Right lobe of liver (tissue), 6 donors: Measurements from ENCODE around the gene STAC3. TPM values are rescaled to one million over a fixed set of nuclear protein-coding genes. Genes with fewer than 3 reads are reported as not detected.

Source experiments
- ATAC-seq, 4 donors: fragments of 200-7000 bp; cut with Tn5 transposase; one replicate each; pipeline ENCODE4 v1.9.1; 2020; ENCODE audit warnings: mild to moderate bottlenecking in 4 of 4, moderate library complexity in 4 of 4
- DNase-seq, 3 donors: peaks; one replicate each; pipeline ENCODE4 v3.0.0-alpha.2; 2020
- H3K27ac ChIP-seq, 3 donors: fragments of 200-600 bp; one replicate each; pipeline ENCODE4 v1.8.0; 2022
- H3K27me3 ChIP-seq, 2 donors: fragments of 200-600 bp; one replicate each; pipeline ENCODE4 v1.8.0; 2022
- H3K36me3 ChIP-seq, 4 donors: fragments of 200-600 bp; sonication (generic) in 1 of 4; one replicate each; pipeline versions ENCODE4 v1.5.1 to v1.8.0; 2017 to 2022; ENCODE audit warnings: control low read depth in 1 of 4
- H3K4me1 ChIP-seq, 4 donors: fragments of 200-600 bp; sonication (generic) in 1 of 4; one replicate each; pipeline versions ENCODE4 v1.5.1 to v1.8.0; 2017 to 2022; ENCODE audit warnings: control low read depth in 1 of 4
- H3K4me3 ChIP-seq, 3 donors: fragments of 200-600 bp; one replicate each; pipeline ENCODE4 v1.8.0; 2022
- H3K9me3 ChIP-seq, 4 donors: fragments of 200-600 bp; sonication (generic) in 1 of 4; one replicate each; pipeline versions ENCODE4 v1.5.1 to v1.8.0; 2017 to 2022; ENCODE audit warnings: control low read depth in 1 of 4
- CTCF ChIP-seq, 4 donors: fragments of 200-600 bp in 3 of 4; fragments of 450-650 bp in 1 of 4; IDR thresholded peaks; one replicate each; pipeline versions ENCODE4 v1.5.1 to v1.8.0; 2016 to 2022; ENCODE audit warnings: antibody characterized with exemption in 4 of 4, mild to moderate bottlenecking in 2 of 4
- POLR2A ChIP-seq: fragments of 450-650 bp; IDR thresholded peaks from one replicate; pipeline ENCODE4 v1.6.1; 2017; ENCODE audit warnings: antibody characterized with exemption, mild to moderate bottlenecking
- WGBS: methylation state at CpG from one replicate; pipeline ENCODE4 v1.1.6; 2018; ENCODE audit warnings: low coverage, low lambda C conversion rate; ENCODE audit not compliant: insufficient coverage; ENCODE audit errors: missing lambda C conversion rate; 5-methylcytosine and 5-hydroxymethylcytosine counted together
- intact Hi-C, 2 donors: fragments of 100-400 bp; cut with DNase I; formaldehyde crosslinking; loops; one replicate each; pipeline versions ENCODE4 v1.11.2 to v1.14.1; 2022
- total RNA-seq, 6 experiments: library from RNA; depleted of rRNA in 2 of 6; stranded (reverse); fragments of >200 nt in 2 of 6; fragmentation: NEBNext Ultra II Directional in 3 of 6; extraction: Animal tissue kit (Norgen Biotek cat#: 25700) in 3 of 6; gene quantifications; one replicate each; pipeline versions ENCODE4 v1.1.0 to v1.2.4, GENCODE V29; 2016 to 2023
- donor health status: DM: no; HTN: yes; CAD: no.
- donor health status: DM: no; HTN: no; CAD: no.
- donor health status: DM: no; HTN: no; CAD: no.
- donor health status: DM: no; HTN: yes; CAD: no.
- donor health status: DM: no; HTN: yes; CAD: no.

STAC3 gene
- total RNA-seq, 6 experiments from 2014 or later: 0.98 to 4.5 (median 1.8) TPM

GRCh38 chr12:57219993-57220754 is 30.8 kb downstream of the STAC3 start:
- no peak overlapping the region for H3K27ac ChIP-seq
- TF ChIP-seq POLR2A: no peak
- no peak for TF ChIP-seq CTCF (IDR thresholded peaks at IDR 0.05)
- no peaks in the 10 kb centered on the region for H3K36me3 ChIP-seq
- no peak overlapping the region for H3K4me3 ChIP-seq
- intact Hi-C loops: no loop called here
- peaks cover 0 to 17% of the 10 kb centered on the region in 2 donors for H3K27me3 ChIP-seq
- H3K9me3 ChIP-seq: no peaks in the 10 kb centered on the region
- DNase-seq: no peak
- H3K4me1 ChIP-seq: peaks cover 0 to 14% (median 0%) of the 10 kb centered on the region in 4 donors
- ATAC-seq: no peak
- WGBS: 7% methylated on average over 28 of the region's 38 CpGs

DNA sequence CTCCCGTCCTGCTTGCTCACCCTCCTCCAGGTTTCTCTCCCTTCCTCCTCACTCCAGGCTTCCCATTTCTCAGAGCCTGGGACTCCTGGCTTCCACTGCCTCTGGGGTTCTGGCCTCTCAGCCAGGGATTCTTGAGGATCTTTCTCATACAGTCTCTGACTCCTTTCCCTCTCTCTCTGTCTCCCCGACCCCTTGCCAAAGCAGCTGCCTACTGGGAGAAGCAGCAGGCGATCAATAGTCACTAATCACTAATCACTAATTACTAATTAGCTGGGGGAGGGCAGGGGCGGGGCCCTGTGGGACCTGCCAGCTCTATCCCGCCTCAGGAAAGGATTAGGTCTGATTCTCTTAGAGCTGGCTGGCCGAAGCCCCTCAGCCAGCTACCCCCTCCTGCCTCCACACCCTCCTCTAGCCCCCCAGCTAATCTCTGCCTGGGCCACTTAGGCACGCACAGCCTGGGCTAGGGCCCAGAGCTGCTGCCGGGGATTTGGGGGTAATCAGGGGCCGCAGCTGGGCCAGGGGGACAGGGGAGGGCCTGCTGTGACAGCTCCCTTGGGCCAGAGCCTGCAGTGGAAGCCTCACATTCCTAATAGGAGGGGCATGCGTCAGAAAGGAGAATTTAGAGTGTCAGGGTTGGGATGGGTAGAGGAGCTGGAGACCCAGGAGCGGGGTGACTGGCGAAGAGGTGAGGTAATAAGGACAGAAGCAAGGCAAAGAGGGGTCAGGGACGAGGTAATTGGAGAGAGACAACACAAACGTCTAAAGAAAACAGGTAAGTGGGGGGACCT is 31.6 kb downstream of the STAC3 start:
- intact Hi-C loops: no loop called here
- H3K4me3 ChIP-seq: no peak overlapping the region
- ATAC-seq: no peak
- TF ChIP-seq POLR2A (no peak), CTCF (IDR thresholded peaks at IDR 0.05) (no peak)
- WGBS: 45% methylated on average over 10 of the region's 14 CpGs
- no peaks in the 10 kb centered on the region for H3K9me3 ChIP-seq
- H3K27ac ChIP-seq: no peak overlapping the region
- no peak for DNase-seq
- H3K36me3 ChIP-seq: no peaks in the 10 kb centered on the region
- H3K4me1 ChIP-seq: peaks cover 0 to 14% (median 0%) of the 10 kb centered on the region in 4 donors
- peaks cover 0 to 13% of the 10 kb centered on the region in 2 donors for H3K27me3 ChIP-seq

GRCh38 chr12:57218030-57218853 is 32.7 kb downstream of the STAC3 start:
- TF ChIP-seq POLR2A (no peak), CTCF (IDR thresholded peaks at IDR 0.05) (no peak)
- Histone ChIP-seq H3K27me3 (peaks cover 0 to 7% of the 10 kb centered on the region in 2 donors), H3K4me1 (peaks cover 0 to 14% (median 0%) of the 10 kb centered on the region in 4 donors), H3K4me3 (no peak overlapping the region), H3K27ac (no peak overlapping the region), H3K36me3 (no peaks in the 10 kb centered on the region), H3K9me3 (no peaks in the 10 kb centered on the region)
- ATAC-seq: no peak
- 62% methylated on average over 2 of the region's 5 CpGs for WGBS
- no peak for DNase-seq
- intact Hi-C loops: no loop called here
